Epithelial cell of prostate (primary cell): ENCODE measurements around the gene COL16A1.

Source experiments
- DNase-seq: peaks from one replicate; pipeline ENCODE4 v3.0.0-alpha.2; 2011; ENCODE audit warnings: low read depth, low spot score
- H3K27ac ChIP-seq: fragments of 450-650 bp; 2 replicates; pipeline ENCODE4 v1.5.1; 2017; ENCODE audit warnings: mild to moderate bottlenecking

Gene COL16A1

GRCh38 chr1:31733389-31734219, 29.8 kb upstream of the COL16A1 start:
- DNase-seq, result no peak
- no peak overlapping the region for H3K27ac ChIP-seq

- H3K27ac ChIP-seq, result no peak overlapping the region
- DNase-seq, result no peak
Measured at GRCh38 chr1:31732751-31733289, 29.0 kb upstream of the COL16A1 start.

- no peak overlapping the region for H3K27ac ChIP-seq
- no peak for DNase-seq
Measured at GRCh38 chr1:31732343-31732742, 28.5 kb upstream of the COL16A1 start.

GRCh38 chr1:31731049-31731565, 27.3 kb upstream of the COL16A1 start:
- DNase-seq, result no peak
- no peak overlapping the region for H3K27ac ChIP-seq

- no peak for DNase-seq
- no peak overlapping the region for H3K27ac ChIP-seq
Measured at GRCh38 chr1:31730336-31731048, 26.7 kb upstream of the COL16A1 start.

GRCh38 chr1:31727849-31728248, 24.0 kb upstream of the COL16A1 start:
- H3K27ac ChIP-seq, result no peak overlapping the region

GRCh38 chr1:31727195-31727594, 23.4 kb upstream of the COL16A1 start:
- no peak overlapping the region for H3K27ac ChIP-seq
- no peak for DNase-seq

More at GRCh38 chr1:31727849-31728248, 24.0 kb upstream of the COL16A1 start:
- DNase-seq, result no peak

- DNase-seq, result no peak
- H3K27ac ChIP-seq, result no peak overlapping the region
Measured at GRCh38 chr1:31726715-31727114, 22.9 kb upstream of the COL16A1 start.

GRCh38 chr1:31725777-31726535, 22.1 kb upstream of the COL16A1 start:
- no peak for DNase-seq

GRCh38 chr1:31725134-31725533, 21.3 kb upstream of the COL16A1 start:
- DNase-seq, result no peak
- no peak overlapping the region for H3K27ac ChIP-seq

More at GRCh38 chr1:31725777-31726535, 22.1 kb upstream of the COL16A1 start:
- H3K27ac ChIP-seq, result no peak overlapping the region

- no peak for DNase-seq
Measured at GRCh38 chr1:31723828-31724359, 20.1 kb upstream of the COL16A1 start.

GRCh38 chr1:31718327-31718897, 14.6 kb upstream of the COL16A1 start:
- no peak for DNase-seq
- no peak overlapping the region for H3K27ac ChIP-seq

More at GRCh38 chr1:31723828-31724359, 20.1 kb upstream of the COL16A1 start:
- no peak overlapping the region for H3K27ac ChIP-seq

- H3K27ac ChIP-seq, result no peak overlapping the region
- DNase-seq, result no peak
Measured at GRCh38 chr1:31717341-31717740, 13.5 kb upstream of the COL16A1 start.

- DNase-seq, result no peak
- H3K27ac ChIP-seq, result no peak overlapping the region
Measured at GRCh38 chr1:31715873-31716220, 12.0 kb upstream of the COL16A1 start.

GRCh38 chr1:31715087-31715872, 11.5 kb upstream of the COL16A1 start:
- DNase-seq, result no peak

GRCh38 chr1:31714442-31715086, 10.7 kb upstream of the COL16A1 start:
- DNase-seq, result no peak
- H3K27ac ChIP-seq, result no peak overlapping the region

More at GRCh38 chr1:31715087-31715872, 11.5 kb upstream of the COL16A1 start:
- no peak overlapping the region for H3K27ac ChIP-seq

- DNase-seq, result no peak
- no peak overlapping the region for H3K27ac ChIP-seq
Measured at GRCh38 chr1:31712630-31713029, 8.8 kb upstream of the COL16A1 start.

- no peak for DNase-seq
Measured at GRCh38 chr1:31712068-31712467, 8.3 kb upstream of the COL16A1 start.

More at GRCh38 chr1:31712068-31712467, 8.3 kb upstream of the COL16A1 start:
- H3K27ac ChIP-seq, result no peak overlapping the region
